Stimulated activated CD8-positive, alpha-beta memory T cell treated with anti-CD3 and anti-CD28 coated beads, Interleukin-7, amount 100 ng/mL, for 4 hours (primary cell): ENCODE measurements around the gene PSMD8.
"Not testable (repeated sequence)": the region's sequence is repeated elsewhere in the genome, so short reads cannot be mapped to it uniquely, and the experiment has no call there.

Experiments
- DNase-seq, 2 donors: peaks; one replicate each; pipeline ENCODE4 v3.0.0-alpha.2; 2020; ENCODE audit warnings: low read depth in 2 of 2

The PSMD8 gene

GRCh38 chr19:38411041-38411712 lies 36.8 kb downstream of the PSMD8 start:
- no peak for DNase-seq

GRCh38 chr19:38411898-38412297 lies 37.5 kb downstream of the PSMD8 start:
- not testable (repeated sequence) for DNase-seq

GRCh38 chr19:38412491-38412890 lies 38.1 kb downstream of the PSMD8 start:
- DNase-seq, result no peak

GRCh38 chr19:38412961-38413360 lies 38.6 kb downstream of the PSMD8 start:
- DNase-seq, result no peak

GRCh38 chr19:38413416-38413815 lies 39.0 kb downstream of the PSMD8 start:
- no peak for DNase-seq

- DNase-seq, result no peak
Observed at GRCh38 chr19:38417146-38417543, 42.8 kb downstream of the PSMD8 start.

- DNase-seq, result peak; percentile 21 to 37
Observed at GRCh38 chr19:38417544-38418506, 43.5 kb downstream of the PSMD8 start.

GRCh38 chr19:38420935-38421334 lies 46.6 kb downstream of the PSMD8 start:
- DNase-seq, result no peak

- DNase-seq, result no peak
Observed at GRCh38 chr19:38421856-38422255, 47.5 kb downstream of the PSMD8 start.

GRCh38 chr19:38422438-38422837 lies 48.1 kb downstream of the PSMD8 start:
- no peak for DNase-seq

- DNase-seq, result no peak
Observed at GRCh38 chr19:38424272-38424671, 49.9 kb downstream of the PSMD8 start.

GRCh38 chr19:38425222-38425809 lies 50.9 kb downstream of the PSMD8 start:
- DNase-seq, result no peak

- DNase-seq, result peak in 1 of 2 donors; percentile 18
Observed at GRCh38 chr19:38425810-38426466, 51.6 kb downstream of the PSMD8 start, which contains the start of gene RASGRP4. Gene RASGRP4 (minus strand): TSS chr19:38426219. CDS start chr19:38426091, 128 bp downstream.

GRCh38 chr19:38427035-38427677 lies 52.8 kb downstream of the PSMD8 start:
- not testable (repeated sequence) for DNase-seq

GRCh38 chr19:38429055-38429810 lies 54.9 kb downstream of the PSMD8 start:
- no peak for DNase-seq

GRCh38 chr19:38429811-38430156 lies 55.4 kb downstream of the PSMD8 start:
- no peak for DNase-seq

GRCh38 chr19:38430931-38431330 lies 56.6 kb downstream of the PSMD8 start:
- no peak for DNase-seq

GRCh38 chr19:38433268-38433733 lies 58.9 kb downstream of the PSMD8 start, which contains the start of gene RYR1:
Gene RYR1 (plus strand): TSS chr19:38433691. CDS start chr19:38433830, 139 bp downstream.
- DNase-seq, result peak in 1 of 2 donors; percentile 24
